Measurements from ENCODE around the gene CNTD1. TPM values are rescaled to one million over a fixed set of nuclear protein-coding genes. Genes with fewer than 3 reads are reported as not detected.

CNTD1 gene
- total RNA-seq, 1 experiment from 2014 or later: not detected

GRCh38 chr17:42778570-42778969 lies 20.1 kb upstream of the CNTD1 start:
- Mint-ChIP-seq H3K36me3 (peaks cover 30% of the 10 kb centered on the region), H3K27ac (no peak overlapping the region), H3K9me3 (no peaks in the 10 kb centered on the region), H3K4me1 (peaks cover 25% of the 10 kb centered on the region), H3K4me3 (no peak overlapping the region), H3K27me3 (ENCODE audit: low read depth) (peaks cover 29% of the 10 kb centered on the region)
- TF ChIP-seq TCF7 (CRISPR knock-in tag; IDR thresholded peaks at IDR 0.05; ENCODE audit: low read depth) (no peak), USF2 (CRISPR knock-in tag; IDR thresholded peaks at IDR 0.05) (no peak), NFYB (CRISPR knock-in tag; conservative IDR thresholded peaks at IDR 0.05; ENCODE audit: low read depth) (no peak), GTF2I (CRISPR knock-in tag; conservative IDR thresholded peaks at IDR 0.05) (no peak), SP1 (CRISPR knock-in tag; conservative IDR thresholded peaks at IDR 0.05) (no peak), ZNF219 (CRISPR knock-in tag; IDR thresholded peaks at IDR 0.05; ENCODE audit: borderline replicate concordance) (no peak), SMAD4 (CRISPR knock-in tag; IDR thresholded peaks at IDR 0.05) (no peak), RELA (CRISPR knock-in tag; IDR thresholded peaks at IDR 0.05; ENCODE audit: borderline replicate concordance) (no peak), PRRX2 (CRISPR knock-in tag; IDR thresholded peaks at IDR 0.05) (no peak), ZBTB21 (CRISPR knock-in tag; IDR thresholded peaks at IDR 0.05; ENCODE audit: borderline replicate concordance) (no peak), CREB1 (CRISPR knock-in tag; IDR thresholded peaks at IDR 0.05) (no peak), FOXP1 (CRISPR knock-in tag; IDR thresholded peaks at IDR 0.05; ENCODE audit: borderline replicate concordance) (no peak), MAX (CRISPR knock-in tag; IDR thresholded peaks at IDR 0.05) (no peak), IRF1 (CRISPR knock-in tag; IDR thresholded peaks at IDR 0.05) (no peak), HMGA2 (CRISPR knock-in tag; IDR thresholded peaks at IDR 0.05) (no peak), ZNF416 (CRISPR knock-in tag; IDR thresholded peaks at IDR 0.05) (no peak), ESRRA (CRISPR knock-in tag; IDR thresholded peaks at IDR 0.05; ENCODE audit: borderline replicate concordance) (no peak), ETV6 (CRISPR knock-in tag; IDR thresholded peaks at IDR 0.05) (no peak), E2F5 (CRISPR knock-in tag; IDR thresholded peaks at IDR 0.05) (no peak)
- ATAC-seq (no peak), DNase-seq (ENCODE audit: low spot score) (no peak)
- POLR2A ChIA-PET: no interaction called here
- CTCF ChIA-PET: no interaction called here

GRCh38 chr17:42779304-42779935 lies 19.2 kb upstream of the CNTD1 start:
- ATAC-seq (peak; percentile 40; the same call in 1 of the 2 replicates), DNase-seq (ENCODE audit: low spot score) (no peak)
- Mint-ChIP-seq H3K27ac (peak overlapping the region; percentile 54), H3K27me3 (ENCODE audit: low read depth) (peaks cover 35% of the 10 kb centered on the region), H3K4me1 (peaks cover 20% of the 10 kb centered on the region), H3K36me3 (peaks cover 30% of the 10 kb centered on the region), H3K9me3 (no peaks in the 10 kb centered on the region), H3K4me3 (peak overlapping the region; percentile 69)
- ChIA-PET POLR2A (interaction anchor here (1.5 kb wide), 1 partner anchor 45 kb away, joined by 7 read pairs; the partner anchor contains the start of gene BECN1), CTCF (interaction anchor here (1.5 to 4.5 kb wide), 5 partner anchors 16 to 201 kb away, joined by 6 to 39 read pairs (median 10); partner anchors contain the start of genes BECN1, CCR10 and RAMP2)
- no peak for TF ChIP-seq ATF1 (CRISPR knock-in tag; IDR thresholded peaks at IDR 0.05)
- TF ChIP-seq ZNF425 (CRISPR knock-in tag; conservative IDR thresholded peaks at IDR 0.05): no peak
- TF ChIP-seq CDX4 (CRISPR knock-in tag; IDR thresholded peaks at IDR 0.05; ENCODE audit: borderline replicate concordance): no peak
- no peak for TF ChIP-seq IRF2 (CRISPR knock-in tag; IDR thresholded peaks at IDR 0.05; ENCODE audit: borderline replicate concordance, low read depth)
- TF ChIP-seq FOXP4 (CRISPR knock-in tag; IDR thresholded peaks at IDR 0.05): no peak
- no peak for TF ChIP-seq ZNF396 (CRISPR knock-in tag; IDR thresholded peaks at IDR 0.05; ENCODE audit: borderline replicate concordance)
- TF ChIP-seq ZNF219 (CRISPR knock-in tag; IDR thresholded peaks at IDR 0.05; ENCODE audit: borderline replicate concordance): no peak
- TF ChIP-seq ATF6 (CRISPR knock-in tag; IDR thresholded peaks at IDR 0.05): no peak
- no peak for TF ChIP-seq SMAD4 (CRISPR knock-in tag; IDR thresholded peaks at IDR 0.05)

All from WTC11 (cell line).